Stimulated activated CD4-positive, alpha-beta T cell treated with anti-CD3 and anti-CD28 coated beads, Interleukin-2, amount 100 ng/mL, for 24 hours (primary cell): ENCODE data around the gene KRTAP10-2.
"Not testable (repeated sequence)": the region's sequence is repeated elsewhere in the genome, so short reads cannot be mapped to it uniquely, and the experiment has no call there.

ENCODE experiments used
- DNase-seq, 2 donors: peaks; one replicate each; pipeline ENCODE4 v3.0.0-alpha.2; 2020

Gene KRTAP10-2

DNA sequence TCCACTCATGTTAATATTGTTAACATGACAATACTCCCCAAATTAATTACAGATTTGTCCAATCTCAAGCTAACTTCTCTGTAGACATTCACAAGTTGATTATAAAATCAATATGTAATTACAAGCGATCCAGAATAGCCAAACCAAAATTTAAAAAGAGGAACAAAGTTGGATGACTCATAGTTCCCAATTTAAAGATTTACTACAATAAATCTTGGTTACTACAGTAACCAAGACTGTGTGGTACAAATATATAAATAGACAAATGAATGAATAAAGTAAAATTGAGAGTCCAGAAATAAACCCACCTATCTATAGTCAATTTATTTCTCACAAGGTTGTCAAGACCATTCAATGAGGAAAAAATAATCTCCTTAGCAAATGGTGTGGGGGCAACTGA is 15.1 kb upstream of the KRTAP10-2 start:
- DNase-seq: no peak

DNA sequence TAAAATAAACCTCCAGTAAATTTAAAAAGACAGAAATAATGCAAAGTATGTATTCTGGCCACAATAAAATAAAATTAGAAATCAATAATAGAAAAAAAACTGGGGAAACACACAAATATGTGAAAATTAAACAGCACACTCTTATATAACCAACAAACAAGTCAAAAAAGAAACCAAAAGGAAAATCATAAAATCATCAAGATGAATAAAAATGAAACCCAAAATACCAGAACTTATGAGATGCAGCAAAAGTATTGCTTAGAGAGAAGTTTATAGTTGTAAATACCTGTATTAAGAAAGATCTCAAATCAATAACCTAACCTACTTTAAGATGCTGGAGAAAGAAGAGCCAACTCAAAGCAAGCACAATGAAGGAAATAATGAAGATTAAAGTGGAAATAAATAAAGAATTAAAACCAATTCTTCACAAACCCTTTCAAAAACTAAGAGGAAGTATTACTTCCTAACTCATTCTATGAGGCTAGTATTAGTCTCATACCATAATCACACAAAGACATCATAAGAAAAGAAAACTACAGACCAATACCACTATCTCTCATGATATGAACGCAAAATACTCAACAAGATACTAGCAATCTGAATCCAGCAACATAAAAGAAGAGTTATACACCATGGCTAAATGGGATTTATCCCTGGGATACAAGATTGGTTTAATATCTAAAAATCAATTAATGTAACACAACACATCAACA is 13.7 kb upstream of the KRTAP10-2 start:
- no peak for DNase-seq

DNA sequence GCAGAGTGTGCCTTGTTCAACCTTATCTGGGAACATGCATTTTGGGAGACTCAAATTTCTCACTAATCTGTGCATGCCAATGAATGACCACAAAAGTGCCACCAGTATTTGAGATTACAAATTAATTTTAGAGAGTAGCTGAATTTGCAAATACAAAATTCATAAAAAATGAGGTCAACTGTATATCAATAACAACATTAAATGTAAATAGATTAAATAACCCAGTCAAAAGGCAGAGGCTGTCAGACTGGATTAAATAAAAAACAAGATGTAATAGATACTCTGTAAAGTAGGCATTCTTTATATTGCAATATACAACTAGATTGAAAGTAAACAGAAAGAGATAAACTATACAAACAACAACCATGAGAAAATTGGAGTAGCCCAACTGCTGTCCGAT is 12.8 kb upstream of the KRTAP10-2 start:
- no peak for DNase-seq

DNA sequence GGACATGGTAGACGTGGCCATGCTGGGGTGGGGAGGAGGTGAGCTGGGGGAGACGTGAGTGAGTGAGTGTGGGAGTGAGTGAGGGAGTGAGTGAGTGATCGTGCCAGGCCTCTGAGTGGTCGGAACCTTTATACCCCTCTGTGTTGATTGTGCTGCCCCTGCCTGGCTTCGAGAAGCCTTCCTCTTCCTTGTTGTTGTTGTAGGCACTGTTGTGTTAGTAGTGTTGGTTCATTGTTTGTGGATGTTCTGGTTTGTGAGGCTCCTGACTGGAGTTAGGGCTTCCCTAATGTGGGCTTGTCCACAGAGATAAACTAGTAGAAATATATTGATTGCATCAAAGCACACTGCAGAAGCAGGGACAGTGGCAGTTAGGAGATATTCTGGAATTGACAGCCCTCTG is 7.4 kb upstream of the KRTAP10-2 start, which contains the start of gene KRTAP10-3:
TSS of gene KRTAP10-3 (minus strand) at position 101 of the 400 bp plus-strand sequence. CDS start at position 21, 80 bp downstream.
- no peak for DNase-seq

DNA sequence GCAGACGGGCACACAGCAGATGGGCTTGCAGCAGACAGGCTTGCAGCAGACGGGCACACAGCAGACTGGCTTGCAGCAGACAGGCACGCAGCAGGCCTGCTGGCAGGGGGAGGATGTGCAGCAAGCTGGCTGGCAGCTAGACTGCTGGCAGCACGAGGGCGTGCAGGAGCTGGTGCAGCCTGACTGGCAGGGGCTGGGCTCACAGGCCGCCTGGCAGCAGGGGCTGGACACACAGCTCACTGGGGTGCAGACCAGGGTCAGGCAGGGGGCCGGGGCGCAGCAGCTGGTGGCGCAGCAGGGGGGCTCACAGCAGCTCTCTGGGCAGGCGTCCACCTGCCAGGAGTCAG is 7.0 kb upstream of the KRTAP10-2 start:
- DNase-seq: not testable (repeated sequence)

DNA sequence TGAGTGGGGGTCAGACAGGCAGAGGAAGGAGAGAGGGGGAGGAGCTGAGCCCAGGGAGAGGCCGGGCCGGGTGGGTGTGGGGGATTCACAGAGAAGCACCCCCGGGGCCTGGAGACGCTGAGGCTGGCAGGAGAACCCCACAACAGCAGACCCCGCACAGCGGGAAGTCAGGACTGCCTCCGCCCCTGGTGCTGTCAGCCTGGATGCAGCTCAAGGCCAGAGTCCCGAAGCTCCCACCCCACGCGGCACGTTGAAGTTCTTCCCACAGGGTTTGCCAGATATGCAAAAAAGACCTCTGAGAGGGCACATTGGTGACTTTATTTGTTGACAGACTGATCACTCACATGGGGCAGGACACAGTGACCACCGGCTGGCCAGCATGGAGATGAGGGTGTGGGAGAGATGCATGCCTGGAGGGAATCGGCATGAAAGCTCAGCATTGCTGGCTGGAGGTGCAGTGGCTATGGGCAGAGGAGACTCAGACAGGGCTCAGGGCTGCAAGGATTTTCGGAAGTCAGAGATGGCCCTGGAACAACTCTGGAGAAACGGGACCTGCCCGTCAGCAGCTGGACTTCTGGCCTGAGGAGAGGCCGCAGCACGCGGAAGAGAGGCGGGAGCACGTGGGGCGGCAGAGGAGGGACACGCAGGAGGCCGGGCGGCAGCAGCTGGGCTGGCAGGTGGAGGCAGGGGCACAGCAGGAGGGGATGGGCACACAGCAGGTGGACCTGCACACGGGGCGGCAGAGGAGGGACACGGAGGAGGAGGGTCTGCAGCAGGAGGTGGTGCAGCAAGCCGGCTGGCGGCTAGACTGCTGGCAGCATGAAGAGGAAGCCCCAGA is 6.4 kb upstream of the KRTAP10-2 start:
- no peak for DNase-seq

DNA sequence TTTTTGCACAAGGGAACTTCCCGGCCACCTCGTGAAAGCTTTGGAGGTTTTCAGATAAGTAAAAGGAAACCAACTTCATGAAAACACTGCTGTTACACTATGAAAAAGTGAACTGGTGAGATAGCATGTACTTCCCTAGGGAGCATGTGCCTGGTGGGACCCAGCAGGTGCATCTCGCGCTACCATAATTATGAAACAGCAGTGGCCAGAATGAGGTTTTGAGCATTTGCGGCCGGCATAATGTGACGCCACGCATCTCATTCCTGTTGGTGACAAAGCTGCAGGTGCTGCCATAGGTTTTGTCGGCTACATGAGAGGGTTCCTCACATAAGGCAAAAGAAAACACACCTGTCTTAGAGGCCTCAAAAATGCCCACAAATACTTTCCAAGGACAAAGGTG is 5.6 kb upstream of the KRTAP10-2 start:
- DNase-seq: no peak

DNA sequence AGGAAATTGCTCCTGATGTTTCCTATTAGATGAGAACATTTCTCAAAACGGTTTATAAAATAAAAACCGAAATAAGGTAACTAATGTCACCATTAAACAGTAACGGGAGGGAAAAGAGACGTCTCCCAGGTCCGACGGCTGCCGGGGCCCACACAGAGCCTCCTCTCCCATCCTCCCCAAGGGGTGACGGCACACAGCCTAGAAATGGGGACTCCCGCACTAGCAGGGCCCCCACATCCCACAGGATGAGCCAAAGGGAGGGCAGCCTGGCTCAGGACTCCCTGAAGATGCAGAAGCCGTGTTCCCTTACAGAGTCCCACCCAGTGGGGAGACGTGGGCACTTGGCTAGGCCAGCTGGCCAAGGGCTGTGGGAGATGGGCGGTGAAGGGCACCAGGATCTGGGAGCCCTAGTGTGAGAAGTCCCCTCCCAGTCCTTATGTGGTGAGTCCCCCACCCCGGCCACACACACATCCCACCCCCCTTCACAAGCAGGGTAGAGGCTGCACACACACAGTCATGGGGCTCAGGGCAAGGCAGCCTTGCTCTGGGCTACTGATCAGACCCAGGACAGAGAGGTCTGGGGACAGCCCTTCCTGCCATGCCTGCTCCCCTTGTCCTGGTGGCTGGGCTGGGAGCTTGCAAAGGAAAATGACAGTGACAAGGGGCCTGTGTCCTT is 4.0 kb upstream of the KRTAP10-2 start:
- DNase-seq: no peak

DNA sequence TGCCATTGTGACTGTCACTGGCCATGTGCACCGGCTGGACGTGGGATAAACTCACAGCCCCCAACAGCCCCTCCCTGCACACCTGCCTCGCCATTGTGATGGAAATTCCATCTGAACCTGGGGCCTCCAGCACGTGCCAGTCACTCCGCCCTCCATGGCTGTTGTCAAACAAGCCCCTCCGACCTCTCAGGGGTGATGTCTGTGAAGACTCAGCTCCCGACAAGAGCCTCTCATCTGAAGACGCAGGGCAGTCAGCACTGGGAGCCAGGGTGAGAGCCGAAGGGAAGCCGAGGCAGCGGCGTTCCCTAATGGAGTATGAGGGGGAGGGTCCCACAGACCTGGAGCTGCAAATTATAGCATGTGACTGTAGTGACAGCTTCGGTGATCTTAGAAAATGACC is 1.4 kb upstream of the KRTAP10-2 start:
- no peak for DNase-seq

DNA sequence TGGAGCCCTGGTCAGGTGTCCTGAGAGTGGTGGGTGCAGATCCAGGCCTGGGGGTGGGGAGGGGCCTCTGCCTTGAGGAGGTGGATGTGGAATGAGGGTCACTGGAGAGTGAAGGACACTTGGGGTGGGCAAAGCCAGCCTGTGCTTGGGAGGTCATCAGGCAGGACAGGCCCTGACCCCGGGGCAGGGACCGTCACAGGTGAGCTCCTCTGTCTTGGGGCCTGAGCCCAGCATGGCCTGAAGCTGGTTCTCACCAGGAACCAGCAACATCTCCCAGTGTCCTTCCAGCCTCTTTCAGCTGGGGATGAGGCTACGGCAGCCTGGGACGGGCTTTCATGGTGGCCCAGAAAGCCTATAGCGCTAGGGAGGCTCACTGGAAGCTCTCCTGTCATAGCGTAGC is 831 bp upstream of the KRTAP10-2 start:
- no peak for DNase-seq

DNA sequence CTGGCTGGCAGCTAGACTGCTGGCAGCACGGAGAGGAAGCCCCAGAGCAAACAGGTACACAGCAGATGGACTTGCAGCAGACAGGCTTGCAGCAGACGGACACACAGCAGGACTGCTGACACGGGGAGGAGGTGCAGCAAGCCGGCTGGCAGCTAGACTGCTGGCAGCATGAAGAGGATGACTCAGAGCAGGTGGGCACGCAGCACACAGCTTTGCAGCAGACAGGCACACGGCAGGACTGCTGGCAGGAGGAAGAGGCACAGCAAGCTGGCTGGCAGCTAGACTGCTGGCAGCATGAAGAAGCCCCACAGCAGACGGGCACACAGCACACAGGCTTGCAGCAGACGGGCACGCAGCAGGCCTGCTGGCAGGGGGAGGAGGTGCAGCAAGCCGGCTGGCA is 498 bp downstream of the KRTAP10-2 start:
- no peak for DNase-seq

DNA sequence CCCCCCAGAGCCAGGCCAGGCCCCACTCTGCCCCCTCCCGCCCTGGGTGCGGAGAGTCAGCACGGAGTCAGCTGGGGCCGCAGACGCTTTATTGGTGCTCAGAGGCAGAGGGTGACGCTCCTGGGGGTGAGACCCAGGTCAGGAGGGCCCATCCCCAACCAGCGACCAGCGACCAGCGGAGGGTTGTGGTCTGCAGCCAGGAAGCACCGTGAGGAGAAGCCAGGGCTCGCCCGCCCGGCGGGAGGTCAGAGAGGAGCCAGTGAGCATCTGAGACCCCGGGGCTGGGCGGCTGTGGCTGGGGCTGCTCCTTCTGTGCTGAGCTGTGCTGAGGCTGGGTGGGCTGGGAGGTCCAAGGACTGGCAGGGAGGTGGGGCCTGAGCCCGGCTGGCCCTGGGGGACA is 1.0 kb downstream of the KRTAP10-2 start:
- DNase-seq: not testable (repeated sequence)

DNA sequence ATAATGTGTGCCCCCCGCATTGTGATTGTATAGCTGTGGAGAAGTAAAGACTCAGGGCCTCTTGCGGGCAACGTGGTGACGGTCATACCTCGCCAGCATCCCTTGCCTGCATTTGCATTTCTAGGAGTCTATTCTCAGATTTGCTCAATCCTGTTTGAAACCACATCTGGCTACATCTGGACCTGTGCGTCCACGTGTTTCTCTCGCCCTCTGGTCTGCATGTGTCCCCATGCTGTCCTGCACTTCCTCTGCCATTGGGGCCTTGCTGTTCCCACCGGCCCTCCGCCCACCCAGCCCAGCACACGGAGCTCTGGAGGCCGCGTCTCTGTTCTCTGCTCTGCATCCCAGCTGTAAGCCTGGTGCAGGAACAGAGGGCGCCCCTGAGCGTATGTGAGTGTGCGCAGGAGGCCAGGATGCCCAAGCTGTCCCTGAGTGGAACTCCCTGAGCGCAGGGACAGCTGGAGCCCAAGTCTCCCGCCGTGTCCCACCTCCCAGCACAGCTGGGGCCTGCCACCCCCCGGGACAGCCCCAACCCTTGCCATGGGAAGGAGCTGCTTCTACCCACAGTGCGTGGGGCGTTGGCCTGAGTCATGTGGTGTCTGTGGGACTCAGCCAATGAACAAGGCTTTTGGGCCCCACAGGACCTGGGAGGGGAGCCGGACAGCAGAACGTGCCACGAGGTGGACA is 1.6 kb downstream of the KRTAP10-2 start:
- DNase-seq: no peak

DNA sequence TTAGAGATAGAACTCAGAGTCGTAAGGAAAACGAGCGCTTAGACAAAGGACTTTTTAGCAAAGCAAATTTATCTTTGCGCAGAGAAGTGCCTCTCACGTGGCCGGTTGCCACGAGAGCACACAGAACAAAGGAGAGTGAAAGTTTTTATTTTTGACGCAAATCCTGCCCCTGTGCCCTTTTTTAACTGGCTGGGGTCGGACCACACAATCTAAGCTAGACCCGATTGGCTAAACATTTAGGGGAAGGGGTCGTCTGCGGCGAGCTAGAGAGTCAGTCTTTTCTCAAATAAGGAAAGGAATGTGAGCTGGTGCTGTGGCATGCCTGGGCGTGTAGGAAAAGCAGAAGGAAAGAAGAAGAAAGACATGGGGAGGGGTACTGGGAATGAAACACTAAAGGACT is 2.4 kb downstream of the KRTAP10-2 start:
- DNase-seq: no peak

DNA sequence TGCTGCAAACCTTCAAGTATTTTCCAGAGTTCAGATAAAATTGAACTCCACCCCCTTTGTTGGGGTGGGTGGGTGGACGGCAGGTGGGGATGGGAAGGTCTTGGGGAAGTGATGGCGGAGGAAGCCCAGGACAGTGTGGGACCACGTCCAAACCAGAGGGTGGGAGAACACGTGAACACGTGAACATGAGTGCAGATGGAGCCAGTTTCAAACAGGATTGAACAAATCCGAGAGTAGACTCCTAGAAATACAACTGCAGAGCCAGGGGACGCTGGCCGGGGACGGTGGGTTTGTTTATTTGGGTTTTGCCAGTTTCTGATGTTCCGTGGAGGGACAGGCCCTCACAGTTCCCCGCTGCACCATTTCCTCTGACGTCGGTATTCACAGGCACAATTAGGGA is 2.9 kb downstream of the KRTAP10-2 start:
- DNase-seq: no peak

DNA sequence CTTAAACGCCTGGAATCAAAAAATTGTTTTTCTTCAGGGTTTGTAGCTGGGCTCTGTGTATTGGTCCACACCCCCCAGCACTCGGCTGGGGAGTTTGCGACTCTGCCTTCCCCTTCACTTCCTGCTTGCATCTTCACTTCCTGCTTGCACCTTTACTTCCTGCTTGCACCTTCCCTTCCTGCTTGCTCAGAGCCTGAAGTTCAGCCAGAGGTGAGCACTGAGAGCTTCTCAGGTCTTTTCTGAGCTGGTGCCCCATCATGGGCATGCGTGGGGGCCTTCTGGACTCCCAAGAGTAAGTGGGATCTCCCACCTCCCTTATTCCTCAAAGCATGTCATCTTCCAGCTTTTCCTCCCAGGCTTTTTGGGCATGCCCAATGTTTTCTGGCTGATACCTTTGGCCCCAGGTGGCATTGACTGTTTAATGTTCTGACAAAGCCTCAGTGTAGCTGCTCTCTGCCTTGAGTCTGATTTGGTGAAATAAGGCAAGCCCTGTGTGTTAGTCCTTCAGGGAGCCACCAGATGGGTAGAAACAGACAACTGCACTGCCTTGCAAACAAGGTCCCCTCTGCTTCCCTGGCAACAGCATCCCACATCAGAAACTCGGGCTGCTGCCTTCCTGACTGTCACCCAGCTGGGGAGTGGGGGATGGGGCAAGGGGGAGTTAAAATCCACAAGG is 3.5 kb downstream of the KRTAP10-2 start:
- DNase-seq: peak; percentile 24 to 29

DNA sequence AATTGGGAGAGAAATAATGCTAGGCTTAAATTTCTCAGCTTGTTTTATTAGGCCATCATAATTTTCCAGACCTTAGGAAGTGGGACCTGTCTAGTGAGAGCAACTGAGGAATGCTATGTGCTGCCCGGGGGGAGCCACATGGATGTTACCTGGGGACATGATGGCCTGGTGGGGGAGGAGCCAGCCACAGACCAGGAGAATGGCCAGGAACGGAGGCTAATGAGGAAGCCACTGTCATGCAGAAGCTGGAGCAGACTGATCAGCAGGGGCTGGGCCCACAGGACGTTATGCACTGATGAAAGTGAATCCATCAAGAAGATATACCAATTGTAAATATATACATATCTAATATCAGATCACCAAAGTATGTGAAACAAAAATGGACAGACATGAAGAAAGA is 6.7 kb downstream of the KRTAP10-2 start:
- no peak for DNase-seq

DNA sequence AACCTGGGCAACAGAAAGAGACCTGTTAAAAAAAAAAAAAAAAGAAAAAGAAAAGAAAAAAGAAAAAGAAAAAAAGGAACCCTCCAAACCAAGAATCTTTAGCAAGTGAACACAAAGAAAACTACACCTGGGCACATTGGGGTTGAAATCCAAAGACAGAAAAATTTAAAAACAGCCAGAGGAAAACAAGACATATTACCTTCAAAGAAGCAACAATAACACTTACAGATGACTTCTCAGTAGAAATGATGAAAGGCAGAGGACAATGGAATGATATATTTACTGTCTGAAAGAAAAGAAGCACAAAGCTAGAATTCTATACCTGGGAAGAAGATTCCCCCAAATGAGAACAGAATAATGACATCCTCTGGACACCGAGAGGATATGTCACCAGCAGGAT is 8.6 kb downstream of the KRTAP10-2 start:
- DNase-seq: no peak

DNA sequence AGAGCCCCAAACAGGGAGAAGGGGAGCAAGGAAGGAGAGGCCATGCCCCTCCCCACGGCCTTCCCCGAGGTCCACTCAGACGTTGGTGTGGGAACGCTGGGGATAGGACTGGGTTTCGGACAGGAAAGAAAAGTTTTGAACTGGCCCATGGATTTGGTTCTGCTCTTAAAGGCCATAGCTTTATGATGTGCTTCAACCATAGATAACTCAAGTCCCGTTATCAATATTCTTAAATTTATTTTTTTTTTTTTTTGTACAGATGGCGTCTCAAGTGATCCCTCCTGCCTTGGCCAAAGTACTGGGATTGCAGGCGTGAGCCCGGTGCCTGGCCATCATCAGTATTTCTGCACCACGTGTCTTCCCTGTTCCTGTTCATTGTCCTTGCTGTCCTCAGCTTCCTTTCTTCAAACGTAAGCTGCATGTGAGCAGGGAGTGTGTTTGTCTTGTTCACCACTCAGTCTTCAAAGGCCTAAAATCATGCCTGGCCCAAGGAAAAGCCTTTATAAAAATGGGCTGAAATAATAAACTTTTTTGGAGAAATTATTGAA is 10.5 kb downstream of the KRTAP10-2 start:
- no peak for DNase-seq

DNA sequence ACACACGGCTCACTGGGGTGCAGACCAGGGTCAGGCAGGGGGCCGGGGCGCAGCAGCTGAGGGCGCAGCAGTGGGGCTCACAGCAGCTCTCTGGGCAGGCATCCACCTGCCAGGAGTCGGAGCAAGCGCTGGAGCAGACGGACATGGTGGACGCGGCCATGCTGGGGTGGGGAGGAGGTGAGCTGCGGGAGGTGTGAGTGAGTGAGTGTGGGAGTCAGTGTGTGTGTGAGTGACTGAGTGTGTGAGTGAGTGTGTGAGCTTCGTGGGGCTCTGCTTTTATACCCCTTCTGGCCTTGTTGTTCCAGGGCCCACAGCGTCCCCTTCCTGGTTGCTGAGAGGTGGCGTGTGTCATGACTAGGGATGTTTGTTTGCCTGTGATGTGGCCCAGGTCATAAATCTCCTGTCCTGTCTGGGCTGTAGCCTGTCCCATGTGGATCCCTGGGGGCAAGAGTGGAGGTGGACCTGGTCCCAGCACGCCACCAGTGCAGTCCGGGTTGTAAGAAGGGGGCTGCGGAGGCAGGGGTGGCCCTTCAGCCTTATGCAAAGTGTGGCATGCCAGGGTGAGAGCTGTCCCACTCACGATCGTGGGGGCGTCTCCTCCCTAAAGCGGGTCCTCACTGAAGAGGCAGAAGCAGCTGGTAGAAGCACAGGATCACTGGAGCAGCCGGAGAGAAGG is 11.2 kb downstream of the KRTAP10-2 start, which contains the start of gene KRTAP10-1:
TSS of gene KRTAP10-1 (minus strand) at position 205 of the 676 bp plus-strand sequence. CDS start at position 160, 45 bp downstream.
- DNase-seq: no peak

DNA sequence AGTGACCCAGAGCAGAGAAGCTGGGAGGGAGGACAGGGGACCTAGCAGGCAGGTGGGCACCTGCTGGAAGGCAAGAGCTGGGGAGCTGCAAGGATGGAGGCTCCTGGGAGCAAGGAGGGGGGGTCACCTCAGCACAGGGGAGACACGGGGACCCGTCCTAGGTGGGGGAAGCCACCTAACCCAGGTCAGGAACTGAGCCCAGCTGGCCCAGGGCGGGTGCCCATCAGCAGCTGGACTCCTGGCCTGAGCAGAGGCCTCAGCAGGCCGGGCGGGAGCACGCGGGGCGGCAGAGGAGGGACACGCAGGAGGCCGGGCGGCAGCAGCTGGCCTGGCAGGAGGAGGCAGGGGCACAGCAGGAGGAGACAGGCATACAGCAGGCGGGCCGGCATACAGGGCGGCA is 12.3 kb downstream of the KRTAP10-2 start:
- DNase-seq: no peak
